HEK293 (cell line): Measurements from ENCODE around the gene ARHGAP30.

Source experiments
- GFI1B ChIP-seq: fragments of 450-650 bp; formaldehyde crosslinking; IDR thresholded peaks from 2 replicates; pipeline ENCODE4 v1.5.1; 2016; ENCODE audit warnings: missing biosample characterization, missing genetic modification characterization
- HOXA7 ChIP-seq: sonication (generic); formaldehyde crosslinking; IDR thresholded peaks from 2 replicates; pipeline ENCODE4 v1.8.1; 2022; ENCODE audit warnings: missing genetic modification reagents, borderline replicate concordance
- PRDM1 ChIP-seq: fragments of 450-650 bp; formaldehyde crosslinking; IDR thresholded peaks from 2 replicates; pipeline ENCODE4; 2016; ENCODE audit warnings: missing biosample characterization, missing genetic modification characterization
- SALL2 ChIP-seq: fragments of 450-650 bp; formaldehyde crosslinking; IDR thresholded peaks from 2 replicates; pipeline ENCODE4 v1.5.0; 2017; ENCODE audit warnings: missing biosample characterization, mild to moderate bottlenecking, missing genetic modification characterization, borderline replicate concordance
- SP3 ChIP-seq: fragments of 450-650 bp; formaldehyde crosslinking; IDR thresholded peaks from 2 replicates; pipeline ENCODE4 v1.5.1; 2016; ENCODE audit warnings: missing biosample characterization, missing genetic modification characterization
- SP7 ChIP-seq: fragments of 450-650 bp; formaldehyde crosslinking; IDR thresholded peaks from 2 replicates; pipeline ENCODE4 v1.5.1; 2016; ENCODE audit warnings: missing biosample characterization, missing genetic modification characterization
- TCF7L2 ChIP-seq: IDR thresholded peaks from 2 replicates; pipeline ENCODE4 v1.6.1; 2011; ENCODE audit warnings: low read depth, mild to moderate bottlenecking, inconsistent platforms, low read length, moderate library complexity, borderline replicate concordance
- ZBTB1 ChIP-seq: fragments of 450-650 bp; formaldehyde crosslinking; IDR thresholded peaks from 2 replicates; pipeline ENCODE4 v1.5.1; 2016; ENCODE audit warnings: missing biosample characterization, missing genetic modification characterization
- ZNF114 ChIP-seq: fragments of 450-650 bp; formaldehyde crosslinking; IDR thresholded peaks from 2 replicates; pipeline ENCODE4 v1.5.0; 2017; ENCODE audit warnings: missing biosample characterization, missing genetic modification characterization
- ZNF121 ChIP-seq: fragments of 450-650 bp; formaldehyde crosslinking; IDR thresholded peaks from 2 replicates; pipeline ENCODE4 v1.5.1; 2016; ENCODE audit warnings: missing biosample characterization, missing genetic modification characterization
- ZNF140 ChIP-seq: fragments of 450-650 bp; formaldehyde crosslinking; IDR thresholded peaks from 2 replicates; pipeline ENCODE4 v1.5.1; 2016; ENCODE audit warnings: missing biosample characterization, missing genetic modification characterization
- ZNF155 ChIP-seq: fragments of 450-650 bp; formaldehyde crosslinking; IDR thresholded peaks from 2 replicates; pipeline ENCODE4 v1.5.1; 2016; ENCODE audit warnings: missing biosample characterization, missing genetic modification characterization
- ZNF175 ChIP-seq: fragments of 450-650 bp; formaldehyde crosslinking; IDR thresholded peaks from 2 replicates; pipeline ENCODE4 v1.5.1; 2016; ENCODE audit warnings: missing biosample characterization, missing genetic modification characterization
- ZNF202 ChIP-seq: fragments of 450-650 bp; formaldehyde crosslinking; IDR thresholded peaks from 2 replicates; pipeline ENCODE4 v1.5.1; 2016; ENCODE audit warnings: missing biosample characterization, missing genetic modification characterization, borderline replicate concordance
- ZNF221 ChIP-seq: fragments of 450-650 bp; formaldehyde crosslinking; IDR thresholded peaks from 2 replicates; pipeline ENCODE4 v1.5.1; 2017; ENCODE audit warnings: missing biosample characterization, missing genetic modification characterization, borderline replicate concordance
- ZNF23 ChIP-seq: fragments of 450-650 bp; formaldehyde crosslinking; IDR thresholded peaks from 2 replicates; pipeline ENCODE4 v1.5.1; 2016; ENCODE audit warnings: missing biosample characterization, missing genetic modification characterization, borderline replicate concordance
- ZNF311 ChIP-seq: fragments of 450-650 bp; formaldehyde crosslinking; IDR thresholded peaks from 2 replicates; pipeline ENCODE4 v1.5.1; 2017; ENCODE audit warnings: missing biosample characterization, missing genetic modification characterization, borderline replicate concordance
- ZNF335 ChIP-seq: fragments of 450-650 bp; formaldehyde crosslinking; conservative IDR thresholded peaks from 2 replicates; pipeline ENCODE4 v1.5.1; 2016; ENCODE audit warnings: missing biosample characterization, missing genetic modification characterization
- ZNF366 ChIP-seq: fragments of 450-650 bp; formaldehyde crosslinking; conservative IDR thresholded peaks from 2 replicates; pipeline ENCODE4 v1.5.1; 2016; ENCODE audit warnings: missing biosample characterization, missing genetic modification characterization
- ZNF398 ChIP-seq: fragments of 450-650 bp; formaldehyde crosslinking; IDR thresholded peaks from 2 replicates; pipeline ENCODE4 v1.5.1; 2017; ENCODE audit warnings: missing biosample characterization, missing genetic modification characterization
- ZNF404 ChIP-seq: fragments of 450-650 bp; formaldehyde crosslinking; IDR thresholded peaks from 2 replicates; pipeline ENCODE4 v1.5.1; 2017; ENCODE audit warnings: missing biosample characterization, missing genetic modification characterization
- ZNF416 ChIP-seq: fragments of 450-650 bp; formaldehyde crosslinking; IDR thresholded peaks from 2 replicates; pipeline ENCODE4 v1.5.1; 2016; ENCODE audit warnings: missing biosample characterization, missing genetic modification characterization
- ZNF433 ChIP-seq: fragments of 450-650 bp; formaldehyde crosslinking; IDR thresholded peaks from 2 replicates; pipeline ENCODE4 v1.5.1; 2016; ENCODE audit warnings: missing biosample characterization, missing genetic modification characterization, low read depth
- ZNF473 ChIP-seq: fragments of 450-650 bp; formaldehyde crosslinking; IDR thresholded peaks from 2 replicates; pipeline ENCODE4 v1.5.1; 2017; ENCODE audit warnings: missing biosample characterization, missing genetic modification characterization
- ZNF501 ChIP-seq: fragments of 450-650 bp; formaldehyde crosslinking; IDR thresholded peaks from 2 replicates; pipeline ENCODE4 v1.5.1; 2016; ENCODE audit warnings: missing biosample characterization, missing genetic modification characterization
- ZNF623 ChIP-seq: fragments of 450-650 bp; formaldehyde crosslinking; IDR thresholded peaks from 2 replicates; pipeline ENCODE4 v1.5.1; 2016; ENCODE audit warnings: missing biosample characterization, missing genetic modification characterization
- ZNF670 ChIP-seq: fragments of 450-650 bp; formaldehyde crosslinking; IDR thresholded peaks from 2 replicates; pipeline ENCODE4 v1.5.1; 2016; ENCODE audit warnings: missing biosample characterization, missing genetic modification characterization, low read depth
- ZNF830 ChIP-seq: fragments of 450-650 bp; IDR thresholded peaks from 2 replicates; pipeline ENCODE4 v1.5.0; 2018; ENCODE audit warnings: missing biosample characterization, missing genetic modification characterization, low read depth, mild to moderate bottlenecking, moderate library complexity
- ZNF837 ChIP-seq: fragments of 450-650 bp; formaldehyde crosslinking; IDR thresholded peaks from 2 replicates; pipeline ENCODE4 v1.5.1; 2016; ENCODE audit warnings: missing biosample characterization, missing genetic modification characterization
- ZSCAN30 ChIP-seq: fragments of 450-650 bp; IDR thresholded peaks from 2 replicates; pipeline ENCODE4 v1.5.1; 2018; ENCODE audit warnings: missing biosample characterization, mild to moderate bottlenecking, missing genetic modification characterization, moderate library complexity
- TF ChIP-seq, protein P1 (sequence below): fragments of 450-650 bp; formaldehyde crosslinking; IDR thresholded peaks from 2 replicates; pipeline ENCODE4 v1.5.1; 2016; ENCODE audit warnings: missing biosample characterization, missing genetic modification characterization
- TF ChIP-seq, protein P2 (sequence below): sonication (generic); formaldehyde crosslinking; IDR thresholded peaks from 2 replicates; pipeline ENCODE4 v1.8.1; 2022; ENCODE audit warnings: mild to moderate bottlenecking, moderate library complexity, missing genetic modification reagents
- TF ChIP-seq, protein P3 (sequence below): fragments of 450-650 bp; formaldehyde crosslinking; IDR thresholded peaks from 2 replicates; pipeline ENCODE4 v1.5.1; 2016; ENCODE audit warnings: missing biosample characterization, missing genetic modification characterization
- TF ChIP-seq, protein P4 (sequence below): fragments of 450-650 bp; formaldehyde crosslinking; IDR thresholded peaks from 2 replicates; pipeline ENCODE4 v1.5.1; 2016; ENCODE audit warnings: missing biosample characterization, missing genetic modification characterization

The ARHGAP30 gene

DNA sequence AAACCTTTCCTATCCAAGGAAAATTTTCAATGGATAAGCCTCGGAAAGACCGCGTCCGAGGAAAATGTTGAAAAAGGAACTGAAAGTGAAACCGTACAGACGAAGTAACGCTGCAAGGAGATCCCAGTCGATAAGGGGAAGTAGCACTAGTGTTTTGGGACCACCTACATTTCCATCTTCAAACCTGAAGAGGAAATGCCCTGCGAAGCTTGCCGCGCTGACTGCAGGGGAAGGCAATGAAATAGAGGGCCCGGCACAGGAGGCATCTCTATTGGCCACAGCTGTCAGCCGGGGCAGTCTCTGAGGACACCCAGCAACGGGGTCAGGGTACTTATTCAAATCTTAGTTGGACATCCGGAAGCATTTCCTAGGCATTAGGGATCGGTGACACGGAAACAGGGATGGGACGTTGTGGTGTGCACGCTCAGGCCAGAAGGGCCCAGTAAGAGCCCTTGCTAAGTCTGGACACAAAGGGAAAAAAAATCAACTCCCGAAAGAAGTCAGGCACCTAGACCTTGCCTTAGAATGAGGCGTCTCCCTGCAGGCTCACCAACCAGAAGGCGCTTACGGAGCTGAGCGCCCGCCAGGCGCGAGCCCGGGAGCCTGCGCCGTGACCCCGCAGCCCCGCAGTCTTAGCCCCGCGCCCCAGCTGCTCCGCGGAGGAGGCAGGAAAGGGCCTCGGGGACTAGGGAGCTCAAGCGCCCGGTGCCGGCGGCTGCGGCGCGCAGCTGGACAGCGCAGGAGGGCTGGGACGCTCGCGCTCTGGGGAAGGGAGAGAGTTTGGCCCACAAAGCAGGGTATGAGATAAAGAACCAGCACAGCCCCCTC, 24.6 kb downstream of the ARHGAP30 start (continued):
- no peak for TF ChIP-seq TCF7L2
- TF ChIP-seq ZNF837 (tag by site-specific recombination): no peak
- TF ChIP-seq, protein P1, sequence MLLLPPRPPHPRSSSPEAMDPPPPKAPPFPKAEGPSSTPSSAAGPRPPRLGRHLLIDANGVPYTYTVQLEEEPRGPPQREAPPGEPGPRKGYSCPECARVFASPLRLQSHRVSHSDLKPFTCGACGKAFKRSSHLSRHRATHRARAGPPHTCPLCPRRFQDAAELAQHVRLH (tag by site-specific recombination): no peak
- TF ChIP-seq ZNF501: no peak
- no peak for TF ChIP-seq GFI1B
- TF ChIP-seq ZBTB1 (tag by site-specific recombination): no peak
- TF ChIP-seq ZNF140 (tag by site-specific recombination): no peak
- no peak for TF ChIP-seq ZNF114 (tag by site-specific recombination)
- TF ChIP-seq ZNF155 (tag by site-specific recombination): no peak
- no peak for TF ChIP-seq SP3
- no peak for TF ChIP-seq ZNF670
- TF ChIP-seq ZNF175 (tag by site-specific recombination): no peak
- no peak for TF ChIP-seq SALL2 (tag by site-specific recombination)
- no peak for TF ChIP-seq ZNF404 (tag by site-specific recombination)
- no peak for TF ChIP-seq ZNF473 (tag by site-specific recombination)
- no peak for TF ChIP-seq ZNF121 (tag by site-specific recombination)
- no peak for TF ChIP-seq ZNF623 (tag by site-specific recombination)
- TF ChIP-seq ZNF433 (tag by site-specific recombination): no peak
- TF ChIP-seq ZNF311: no peak
- no peak for TF ChIP-seq ZNF23 (tag by site-specific recombination)
- peak; percentile 96 for TF ChIP-seq ZNF335
- TF ChIP-seq ZNF202: no peak
- TF ChIP-seq ZNF221: no peak
- 0 out of 2 replicates have a peak, but pooled peaks have one; percentile 21 for TF ChIP-seq ZSCAN30
- TF ChIP-seq, protein P2, sequence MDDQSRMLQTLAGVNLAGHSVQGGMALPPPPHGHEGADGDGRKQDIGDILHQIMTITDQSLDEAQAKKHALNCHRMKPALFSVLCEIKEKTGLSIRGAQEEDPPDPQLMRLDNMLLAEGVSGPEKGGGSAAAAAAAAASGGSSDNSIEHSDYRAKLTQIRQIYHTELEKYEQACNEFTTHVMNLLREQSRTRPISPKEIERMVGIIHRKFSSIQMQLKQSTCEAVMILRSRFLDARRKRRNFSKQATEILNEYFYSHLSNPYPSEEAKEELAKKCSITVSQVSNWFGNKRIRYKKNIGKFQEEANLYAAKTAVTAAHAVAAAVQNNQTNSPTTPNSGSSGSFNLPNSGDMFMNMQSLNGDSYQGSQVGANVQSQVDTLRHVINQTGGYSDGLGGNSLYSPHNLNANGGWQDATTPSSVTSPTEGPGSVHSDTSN: no peak
- TF ChIP-seq PRDM1 (tag by site-specific recombination): no peak
- no peak for TF ChIP-seq SP7 (tag by site-specific recombination)
- no peak for TF ChIP-seq ZNF416 (tag by site-specific recombination)
- no peak for TF ChIP-seq ZNF366 (tag by site-specific recombination)
- TF ChIP-seq, protein P3, sequence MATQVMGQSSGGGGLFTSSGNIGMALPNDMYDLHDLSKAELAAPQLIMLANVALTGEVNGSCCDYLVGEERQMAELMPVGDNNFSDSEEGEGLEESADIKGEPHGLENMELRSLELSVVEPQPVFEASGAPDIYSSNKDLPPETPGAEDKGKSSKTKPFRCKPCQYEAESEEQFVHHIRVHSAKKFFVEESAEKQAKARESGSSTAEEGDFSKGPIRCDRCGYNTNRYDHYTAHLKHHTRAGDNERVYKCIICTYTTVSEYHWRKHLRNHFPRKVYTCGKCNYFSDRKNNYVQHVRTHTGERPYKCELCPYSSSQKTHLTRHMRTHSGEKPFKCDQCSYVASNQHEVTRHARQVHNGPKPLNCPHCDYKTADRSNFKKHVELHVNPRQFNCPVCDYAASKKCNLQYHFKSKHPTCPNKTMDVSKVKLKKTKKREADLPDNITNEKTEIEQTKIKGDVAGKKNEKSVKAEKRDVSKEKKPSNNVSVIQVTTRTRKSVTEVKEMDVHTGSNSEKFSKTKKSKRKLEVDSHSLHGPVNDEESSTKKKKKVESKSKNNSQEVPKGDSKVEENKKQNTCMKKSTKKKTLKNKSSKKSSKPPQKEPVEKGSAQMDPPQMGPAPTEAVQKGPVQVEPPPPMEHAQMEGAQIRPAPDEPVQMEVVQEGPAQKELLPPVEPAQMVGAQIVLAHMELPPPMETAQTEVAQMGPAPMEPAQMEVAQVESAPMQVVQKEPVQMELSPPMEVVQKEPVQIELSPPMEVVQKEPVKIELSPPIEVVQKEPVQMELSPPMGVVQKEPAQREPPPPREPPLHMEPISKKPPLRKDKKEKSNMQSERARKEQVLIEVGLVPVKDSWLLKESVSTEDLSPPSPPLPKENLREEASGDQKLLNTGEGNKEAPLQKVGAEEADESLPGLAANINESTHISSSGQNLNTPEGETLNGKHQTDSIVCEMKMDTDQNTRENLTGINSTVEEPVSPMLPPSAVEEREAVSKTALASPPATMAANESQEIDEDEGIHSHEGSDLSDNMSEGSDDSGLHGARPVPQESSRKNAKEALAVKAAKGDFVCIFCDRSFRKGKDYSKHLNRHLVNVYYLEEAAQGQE (tag by site-specific recombination): peak; percentile 93
- no peak for TF ChIP-seq HOXA7 (CRISPR knock-in tag)
- TF ChIP-seq ZNF398 (tag by site-specific recombination): no peak
- TF ChIP-seq ZNF830 (tag by site-specific recombination): no peak
- TF ChIP-seq, protein P4, sequence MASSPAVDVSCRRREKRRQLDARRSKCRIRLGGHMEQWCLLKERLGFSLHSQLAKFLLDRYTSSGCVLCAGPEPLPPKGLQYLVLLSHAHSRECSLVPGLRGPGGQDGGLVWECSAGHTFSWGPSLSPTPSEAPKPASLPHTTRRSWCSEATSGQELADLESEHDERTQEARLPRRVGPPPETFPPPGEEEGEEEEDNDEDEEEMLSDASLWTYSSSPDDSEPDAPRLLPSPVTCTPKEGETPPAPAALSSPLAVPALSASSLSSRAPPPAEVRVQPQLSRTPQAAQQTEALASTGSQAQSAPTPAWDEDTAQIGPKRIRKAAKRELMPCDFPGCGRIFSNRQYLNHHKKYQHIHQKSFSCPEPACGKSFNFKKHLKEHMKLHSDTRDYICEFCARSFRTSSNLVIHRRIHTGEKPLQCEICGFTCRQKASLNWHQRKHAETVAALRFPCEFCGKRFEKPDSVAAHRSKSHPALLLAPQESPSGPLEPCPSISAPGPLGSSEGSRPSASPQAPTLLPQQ (tag by site-specific recombination): peak; percentile 27
